HG02678 (cell line): ENCODE results near the gene GRAP2.
"Not testable (repeated sequence)": the region's sequence is repeated elsewhere in the genome, so short reads cannot be mapped to it uniquely, and the experiment has no call there.

Experiments
- ATAC-seq: cut with Tn5 transposase; IDR thresholded peaks from one replicate; pipeline ENCODE4 v1.9.1; 2021; ENCODE audit warnings: mild to moderate bottlenecking, moderate library complexity; ENCODE audit not compliant: unreplicated experiment

GRAP2 gene

GRCh38 chr22:39896313-39896996 is 4.4 kb upstream of the GRAP2 start:
- no peak for ATAC-seq

GRCh38 chr22:39897841-39898240 is 3.0 kb upstream of the GRAP2 start:
- no peak for ATAC-seq

- peak; percentile 74 for ATAC-seq
Observed at GRCh38 chr22:39898997-39899396, 1.9 kb upstream of the GRAP2 start.

GRCh38 chr22:39901565-39902146 is 772 bp downstream of the GRAP2 start:
- ATAC-seq: no peak

GRCh38 chr22:39904024-39904423 is 3.1 kb downstream of the GRAP2 start:
- not testable (repeated sequence) for ATAC-seq

GRCh38 chr22:39904862-39905261 is 4.0 kb downstream of the GRAP2 start:
- ATAC-seq: no peak

- no peak for ATAC-seq
Observed at GRCh38 chr22:39905687-39906086, 4.8 kb downstream of the GRAP2 start.

GRCh38 chr22:39906207-39906606 is 5.3 kb downstream of the GRAP2 start:
- no peak for ATAC-seq

GRCh38 chr22:39907047-39907446 is 6.2 kb downstream of the GRAP2 start:
- ATAC-seq: no peak

GRCh38 chr22:39907605-39908097 is 6.8 kb downstream of the GRAP2 start:
- no peak for ATAC-seq

- no peak for ATAC-seq
Observed at GRCh38 chr22:39908136-39908535, 7.3 kb downstream of the GRAP2 start.

GRCh38 chr22:39908737-39909136 is 7.9 kb downstream of the GRAP2 start:
- ATAC-seq: no peak

- no peak for ATAC-seq
Observed at GRCh38 chr22:39910876-39911613, 10.2 kb downstream of the GRAP2 start.

- ATAC-seq: no peak
Observed at GRCh38 chr22:39913321-39913720, 12.4 kb downstream of the GRAP2 start.

- no peak for ATAC-seq
Observed at GRCh38 chr22:39913886-39914285, 13.0 kb downstream of the GRAP2 start.

GRCh38 chr22:39914584-39914983 is 13.7 kb downstream of the GRAP2 start:
- ATAC-seq: no peak

GRCh38 chr22:39915295-39915726 is 14.4 kb downstream of the GRAP2 start:
- ATAC-seq: no peak

GRCh38 chr22:39916496-39916895 is 15.6 kb downstream of the GRAP2 start:
- no peak for ATAC-seq

GRCh38 chr22:39917197-39917643 is 16.3 kb downstream of the GRAP2 start:
- ATAC-seq: no peak

GRCh38 chr22:39917776-39918495 is 17.1 kb downstream of the GRAP2 start:
- no peak for ATAC-seq

- ATAC-seq: no peak
Observed at GRCh38 chr22:39920134-39920743, 19.4 kb downstream of the GRAP2 start.
